Activated B cell treated with CpG ODN at 0.5 μM for 24 hours (primary cell): ENCODE results near the gene PADI6. TPM values are rescaled to one million over a fixed set of nuclear protein-coding genes. Genes with fewer than 3 reads are reported as not detected.

Source experiments
- ATAC-seq: fragments of 200-7000 bp; cut with Tn5 transposase; one replicate; pipeline ENCODE4 v1.10.0; 2021; ENCODE audit warnings: low read depth, mild to moderate bottlenecking, moderate library complexity
- CTCF ChIA-PET: fragments of 350-600 bp; sonication (Branson Sonifier 250); formaldehyde crosslinking; loops from one replicate; lab custom pipeline; 2021; ENCODE audit warnings: antibody characterized with exemption; lab: Charles Lee
- POLR2A ChIA-PET: fragments of 350-600 bp; sonication (Branson Sonifier 250); formaldehyde crosslinking; loops from one replicate; lab custom pipeline; 2021; ENCODE audit warnings: antibody characterized with exemption; lab: Charles Lee
- DNase-seq: peaks from one replicate; pipeline ENCODE4 v3.0.0; 2022
- H3K27ac Mint-ChIP-seq: one replicate; pipeline ENCODE4 v1.8.0; 2020; ENCODE audit warnings: mixed read lengths
- H3K27me3 Mint-ChIP-seq: one replicate; pipeline ENCODE4 v1.8.0; 2021; ENCODE audit warnings: mixed read lengths
- H3K36me3 Mint-ChIP-seq: one replicate; pipeline ENCODE4 v1.8.0; 2021; ENCODE audit warnings: low read depth, mixed read lengths
- H3K4me1 Mint-ChIP-seq: one replicate; pipeline ENCODE4 v1.8.0; 2021; ENCODE audit warnings: mixed read lengths
- H3K4me3 Mint-ChIP-seq: one replicate; pipeline ENCODE4 v1.8.0; 2020; ENCODE audit warnings: mild to moderate bottlenecking, mixed read lengths
- H3K9me3 Mint-ChIP-seq: one replicate; pipeline ENCODE4 v1.8.0; 2020; ENCODE audit warnings: mixed read lengths
- intact Hi-C: fragments of 100-400 bp; cut with micrococcal nuclease; formaldehyde crosslinking; loops from one replicate; pipeline ENCODE4 v1.15.1; 2024
- total RNA-seq: library from RNA; stranded (reverse); gene quantifications from 2 replicates; pipeline ENCODE4 v1.2.3, GENCODE V29; 2022
- TF ChIP-seq, protein P1 (sequence below): fragments of 200-600 bp; IDR thresholded peaks from one replicate; pipeline ENCODE4 v1.8.0; 2022; ENCODE audit warnings: antibody characterized with exemption, mild to moderate bottlenecking

PADI6 gene
- total RNA-seq, 1 donor from 2014 or later, result not detected

GRCh38 chr1:17335821-17336710 lies 35.9 kb upstream of the PADI6 start:
- intact Hi-C loops, result loop anchor here (1.0 to 2.0 kb wide), 2 partner anchors 99 to 211 kb away; no protein-coding TSS in a partner anchor
- DNase-seq (peak; percentile 61), ATAC-seq (no peak)
- Mint-ChIP-seq H3K27ac (no peak overlapping the region), H3K36me3 (no peaks in the 10 kb centered on the region), H3K27me3 (peaks cover 19% of the 10 kb centered on the region), H3K4me1 (no peaks in the 10 kb centered on the region), H3K4me3 (no peak overlapping the region), H3K9me3 (no peaks in the 10 kb centered on the region)
- TF ChIP-seq, protein P1, sequence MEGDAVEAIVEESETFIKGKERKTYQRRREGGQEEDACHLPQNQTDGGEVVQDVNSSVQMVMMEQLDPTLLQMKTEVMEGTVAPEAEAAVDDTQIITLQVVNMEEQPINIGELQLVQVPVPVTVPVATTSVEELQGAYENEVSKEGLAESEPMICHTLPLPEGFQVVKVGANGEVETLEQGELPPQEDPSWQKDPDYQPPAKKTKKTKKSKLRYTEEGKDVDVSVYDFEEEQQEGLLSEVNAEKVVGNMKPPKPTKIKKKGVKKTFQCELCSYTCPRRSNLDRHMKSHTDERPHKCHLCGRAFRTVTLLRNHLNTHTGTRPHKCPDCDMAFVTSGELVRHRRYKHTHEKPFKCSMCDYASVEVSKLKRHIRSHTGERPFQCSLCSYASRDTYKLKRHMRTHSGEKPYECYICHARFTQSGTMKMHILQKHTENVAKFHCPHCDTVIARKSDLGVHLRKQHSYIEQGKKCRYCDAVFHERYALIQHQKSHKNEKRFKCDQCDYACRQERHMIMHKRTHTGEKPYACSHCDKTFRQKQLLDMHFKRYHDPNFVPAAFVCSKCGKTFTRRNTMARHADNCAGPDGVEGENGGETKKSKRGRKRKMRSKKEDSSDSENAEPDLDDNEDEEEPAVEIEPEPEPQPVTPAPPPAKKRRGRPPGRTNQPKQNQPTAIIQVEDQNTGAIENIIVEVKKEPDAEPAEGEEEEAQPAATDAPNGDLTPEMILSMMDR, result peak; percentile 82
- ChIA-PET CTCF (interaction anchor here (1.6 to 3.1 kb wide), 3 partner anchors 98 to 275 kb away, joined by 4 to 25 read pairs (median 23); no protein-coding TSS in a partner anchor), POLR2A (interaction anchor here (0.7 kb wide), 1 partner anchor 275 kb away, joined by 4 read pairs; no protein-coding TSS in a partner anchor)

- Mint-ChIP-seq H3K27me3 (peaks cover 13% of the 10 kb centered on the region), H3K4me3 (no peak overlapping the region), H3K27ac (no peak overlapping the region), H3K36me3 (no peaks in the 10 kb centered on the region), H3K9me3 (peaks cover 3% of the 10 kb centered on the region), H3K4me1 (no peaks in the 10 kb centered on the region)
- ChIA-PET CTCF (interaction anchor here (3.1 kb wide), 1 partner anchor 213 kb away, joined by 23 read pairs; no protein-coding TSS in a partner anchor), POLR2A (no interaction called here)
- DNase-seq, result no peak
- ATAC-seq, result no peak
- intact Hi-C loops, result no loop called here
- TF ChIP-seq, protein P1, result no peak
Measured at GRCh38 chr1:17338706-17339493, 33.1 kb upstream of the PADI6 start.

GRCh38 chr1:17339521-17339920 lies 32.5 kb upstream of the PADI6 start:
- Mint-ChIP-seq H3K27ac (no peak overlapping the region), H3K4me3 (no peak overlapping the region), H3K4me1 (no peaks in the 10 kb centered on the region), H3K9me3 (peaks cover 6% of the 10 kb centered on the region), H3K36me3 (no peaks in the 10 kb centered on the region), H3K27me3 (peaks cover 13% of the 10 kb centered on the region)
- TF ChIP-seq, protein P1, result no peak
- DNase-seq (no peak), ATAC-seq (no peak)
- POLR2A ChIA-PET, result no interaction called here
- CTCF ChIA-PET, result no interaction called here
- intact Hi-C loops, result no loop called here

GRCh38 chr1:17340358-17340757 lies 31.6 kb upstream of the PADI6 start:
- Mint-ChIP-seq H3K27me3 (peaks cover 10% of the 10 kb centered on the region), H3K4me1 (no peaks in the 10 kb centered on the region), H3K36me3 (no peaks in the 10 kb centered on the region), H3K4me3 (no peak overlapping the region), H3K9me3 (peaks cover 6% of the 10 kb centered on the region), H3K27ac (no peak overlapping the region)
- DNase-seq (no peak), ATAC-seq (no peak)
- CTCF ChIA-PET, result no interaction called here
- intact Hi-C loops, result no loop called here
- TF ChIP-seq, protein P1, result no peak
- POLR2A ChIA-PET, result no interaction called here
